Measurements from ENCODE around the gene THADA.

DNA sequence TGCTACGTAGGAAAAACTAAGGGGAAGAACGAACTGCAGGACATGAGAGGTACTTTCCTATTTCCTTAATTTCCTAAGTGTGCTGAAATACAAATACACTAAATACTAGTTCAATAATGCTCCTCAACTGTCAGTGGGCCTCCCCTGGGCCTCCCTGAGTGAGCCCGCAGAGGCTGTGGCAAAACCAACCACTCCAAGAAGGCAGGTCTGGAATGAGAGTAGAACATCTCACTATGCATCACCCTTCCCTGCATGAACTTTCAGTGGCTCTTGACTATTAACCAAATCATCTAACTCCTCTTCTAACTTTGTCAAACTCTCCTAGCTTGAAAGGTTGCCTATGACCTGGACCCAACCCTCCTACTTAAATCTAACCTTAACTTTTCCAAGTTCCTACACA, 84.6 kb downstream of the THADA start:
- TF ChIP-seq POLR2A (IDR thresholded peaks at IDR 0.05) = no peak
- TF ChIP-seq, protein P1, sequence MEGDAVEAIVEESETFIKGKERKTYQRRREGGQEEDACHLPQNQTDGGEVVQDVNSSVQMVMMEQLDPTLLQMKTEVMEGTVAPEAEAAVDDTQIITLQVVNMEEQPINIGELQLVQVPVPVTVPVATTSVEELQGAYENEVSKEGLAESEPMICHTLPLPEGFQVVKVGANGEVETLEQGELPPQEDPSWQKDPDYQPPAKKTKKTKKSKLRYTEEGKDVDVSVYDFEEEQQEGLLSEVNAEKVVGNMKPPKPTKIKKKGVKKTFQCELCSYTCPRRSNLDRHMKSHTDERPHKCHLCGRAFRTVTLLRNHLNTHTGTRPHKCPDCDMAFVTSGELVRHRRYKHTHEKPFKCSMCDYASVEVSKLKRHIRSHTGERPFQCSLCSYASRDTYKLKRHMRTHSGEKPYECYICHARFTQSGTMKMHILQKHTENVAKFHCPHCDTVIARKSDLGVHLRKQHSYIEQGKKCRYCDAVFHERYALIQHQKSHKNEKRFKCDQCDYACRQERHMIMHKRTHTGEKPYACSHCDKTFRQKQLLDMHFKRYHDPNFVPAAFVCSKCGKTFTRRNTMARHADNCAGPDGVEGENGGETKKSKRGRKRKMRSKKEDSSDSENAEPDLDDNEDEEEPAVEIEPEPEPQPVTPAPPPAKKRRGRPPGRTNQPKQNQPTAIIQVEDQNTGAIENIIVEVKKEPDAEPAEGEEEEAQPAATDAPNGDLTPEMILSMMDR (IDR thresholded peaks at IDR 0.05) = no peak
